Thyroid gland (tissue), 4 donors: ENCODE results near the gene DCDC2B. TPM values are rescaled to one million over a fixed set of nuclear protein-coding genes. Genes with fewer than 3 reads are reported as not detected.

ENCODE experiments used
- DNase-seq, 2 donors: peaks; one replicate each; pipeline ENCODE4 v3.0.0-alpha.2; 2019
- H3K27ac ChIP-seq, 3 donors: fragments of 200-600 bp; sonication (generic); 1 replicate in 2 of 3; 2 replicates in 1 of 3; pipeline ENCODE4 v1.5.1; 2016 to 2019; ENCODE audit warnings: mild to moderate bottlenecking in 1 of 3, moderate library complexity in 1 of 3
- H3K27me3 ChIP-seq: fragments of 200-600 bp; sonication (generic); one replicate; pipeline ENCODE4 v1.5.1; 2019
- H3K36me3 ChIP-seq, 2 donors: fragments of 200-600 bp; sonication (generic); one replicate each; pipeline ENCODE4 v1.5.1; 2016 to 2019
- H3K4me1 ChIP-seq, 2 donors: fragments of 200-600 bp; sonication (generic); one replicate each; pipeline ENCODE4 v1.5.1; 2017 to 2019
- H3K4me3 ChIP-seq, 3 donors: fragments of 200-600 bp; sonication (generic); replicated peaks in 1 of 3; 1 replicate in 2 of 3; 2 replicates in 1 of 3; pipeline ENCODE4 v1.5.1; 2016; ENCODE audit warnings: mild to moderate bottlenecking in 1 of 3
- H3K9me3 ChIP-seq: fragments of 200-600 bp; sonication (generic); one replicate; pipeline ENCODE4 v1.5.1; 2017
- CTCF ChIP-seq, 6 experiments: fragments of 200-600 bp in 3 of 6; fragments of 450-650 bp in 3 of 6; sonication (generic) in 3 of 6; IDR thresholded peaks; one replicate each; pipeline ENCODE4 v1.5.1; 2016 to 2019; ENCODE audit warnings: antibody characterized with exemption in 6 of 6, mild to moderate bottlenecking in 2 of 6, inconsistent platforms in 1 of 6, moderate library complexity in 1 of 6
- POLR2A ChIP-seq, 2 donors: fragments of 450-650 bp; IDR thresholded peaks; one replicate each; pipeline ENCODE4 v1.6.1; 2017; ENCODE audit warnings: antibody characterized with exemption in 2 of 2, mild to moderate bottlenecking in 2 of 2, moderate library complexity in 1 of 2
- WGBS, 2 donors: methylation state at CpG; one replicate each; pipeline ENCODE4 v1.1.5; 2017; 5-methylcytosine and 5-hydroxymethylcytosine counted together
- intact Hi-C: fragments of 100-400 bp; cut with DNase I; formaldehyde crosslinking; loops from one replicate; pipeline ENCODE4 v1.15.1; 2023
- total RNA-seq, 4 donors: library from RNA; depleted of rRNA; stranded (reverse); fragments of >200 nt; gene quantifications; one replicate each; pipeline ENCODE4 v1.2.3, GENCODE V29; 2016

DCDC2B gene
- total RNA-seq, 4 donors from 2014 or later: not detected

GRCh38 chr1:32240140-32240951, 31.5 kb downstream of the DCDC2B start:
- Histone ChIP-seq H3K4me1 (peaks cover 15 to 27% of the 10 kb centered on the region in 2 donors), H3K27ac (peak overlapping the region; percentile 75 to 95 (median 83)), H3K27me3 (no peaks in the 10 kb centered on the region), H3K36me3 (no peaks in the 10 kb centered on the region), H3K4me3 (peak overlapping the region; percentile 33 to 51 (median 38)), H3K9me3 (no peaks in the 10 kb centered on the region)
- intact Hi-C loops: no loop called here
- peak; percentile 91 to 92 for DNase-seq
- TF ChIP-seq CTCF (IDR thresholded peaks at IDR 0.05) (peak in 4 of 6 experiments; percentile 13 to 36 (median 27)), POLR2A (IDR thresholded peaks at IDR 0.05) (peak; percentile 60 to 90)
- WGBS, 2 donors: 1 to 2% methylated on average over 29 to 42 of the region's 62 CpGs

GRCh38 chr1:32241001-32241763, 32.3 kb downstream of the DCDC2B start:
- 0% methylated on average over 4 to 10 of the region's 55 CpGs for WGBS, 2 donors
- Histone ChIP-seq H3K9me3 (no peaks in the 10 kb centered on the region), H3K4me1 (peaks cover 15 to 28% of the 10 kb centered on the region in 2 donors), H3K4me3 (peak overlapping the region; percentile 33 to 51 (median 38)), H3K27me3 (no peaks in the 10 kb centered on the region), H3K27ac (peak overlapping the region; percentile 75 to 95 (median 83)), H3K36me3 (no peaks in the 10 kb centered on the region)
- DNase-seq: peak; percentile 92 to 93
- TF ChIP-seq POLR2A (IDR thresholded peaks at IDR 0.05): peak in 1 of 2 donors; percentile 51
- TF ChIP-seq CTCF (IDR thresholded peaks at IDR 0.05): peak in 1 of 6 experiments; percentile 1
- intact Hi-C loops: no loop called here

- Histone ChIP-seq H3K27me3 (no peaks in the 10 kb centered on the region), H3K27ac (peak overlapping the region in 1 of 3 donors; percentile 95), H3K4me3 (no peak overlapping the region), H3K9me3 (no peaks in the 10 kb centered on the region), H3K4me1 (peaks cover 15 to 40% of the 10 kb centered on the region in 2 donors), H3K36me3 (no peaks in the 10 kb centered on the region)
- no peak for DNase-seq
- WGBS, 2 donors: 33 to 38% methylated on average over 6 to 7 of the region's 7 CpGs
- TF ChIP-seq CTCF (IDR thresholded peaks at IDR 0.05) (no peak), POLR2A (IDR thresholded peaks at IDR 0.05) (no peak)
- intact Hi-C loops: no loop called here
Measured at GRCh38 chr1:32242341-32242851, 33.5 kb downstream of the DCDC2B start.

GRCh38 chr1:32246888-32247273, 38.0 kb downstream of the DCDC2B start, which contains the start of gene FAM167B:
TSS of gene FAM167B (plus strand) at chr1:32247222. CDS start at chr1:32247422, 200 bp downstream.
- Histone ChIP-seq H3K27me3 (no peaks in the 10 kb centered on the region), H3K36me3 (no peaks in the 10 kb centered on the region), H3K4me1 (peaks cover 12 to 48% of the 10 kb centered on the region in 2 donors), H3K4me3 (no peak within 1 kb of the TSS), H3K27ac (peak within 1 kb of the TSS; percentile 27 to 74 (median 74)), H3K9me3 (no peaks in the 10 kb centered on the region)
- TF ChIP-seq POLR2A (IDR thresholded peaks at IDR 0.05): no peak
- TF ChIP-seq CTCF (IDR thresholded peaks at IDR 0.05): no peak
- 61 to 72% methylated on average over 3 of the region's 3 CpGs for WGBS, 2 donors
- intact Hi-C loops: no loop called here
- DNase-seq: no peak
